Measurements from ENCODE around the gene EVC. TPM values are rescaled to one million over a fixed set of nuclear protein-coding genes. Genes with fewer than 3 reads are reported as not detected.

The EVC gene
- 10 to 100 TPM; 41.7 to 63.5 (median 48.9) TPM for total RNA-seq
- 10 to 100 TPM; 16.4 to 20.1 TPM for polyA plus RNA-seq
- long read RNA-seq, donor 1, partial matches to known transcripts, result 12 of 59 reads
- long read RNA-seq, donor 1, other reads (novel, unspliced or antisense), result 47 of 59 reads
- long read RNA-seq, donor 2, full-length matches to known transcripts, result 1 of 1 reads
- long read RNA-seq, donor 2, partial matches to known transcripts, result 0 of 1 reads
- long read RNA-seq, donor 2, other reads (novel, unspliced or antisense), result 0 of 1 reads
- long read RNA-seq, donor 3, full-length matches to known transcripts, result 1 of 64 reads
- long read RNA-seq, donor 3, partial matches to known transcripts, result 16 of 64 reads
- long read RNA-seq, donor 3, other reads (novel, unspliced or antisense), result 47 of 64 reads

DNA sequence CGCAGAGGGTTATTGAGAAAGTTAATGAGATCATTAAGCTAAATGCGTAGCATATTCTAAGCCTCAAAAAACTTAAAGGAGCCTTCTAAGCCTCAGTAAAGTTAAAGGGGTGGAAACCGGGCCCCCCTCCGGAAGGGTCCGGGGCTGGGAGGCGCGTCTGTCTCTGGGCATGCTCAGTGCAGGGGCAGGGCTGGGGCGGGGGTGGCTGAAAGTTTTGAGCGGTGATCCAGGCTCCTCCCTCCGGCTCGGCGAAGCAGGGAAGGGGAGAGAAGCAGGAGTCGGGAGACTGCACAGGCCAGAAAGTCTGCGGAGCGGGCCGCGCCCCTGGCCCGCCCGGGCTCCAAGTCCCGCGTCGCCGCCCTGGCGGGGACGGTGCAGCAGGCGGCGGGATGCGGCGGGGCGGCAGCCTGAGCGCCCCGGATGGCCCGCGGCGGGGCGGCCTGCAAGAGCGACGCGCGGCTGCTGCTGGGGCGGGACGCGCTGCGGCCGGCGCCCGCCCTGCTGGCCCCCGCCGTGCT, at the start of gene EVC:
Gene EVC (plus strand): TSS at position 241 of the 518 bp plus-strand sequence. CDS start 180 bp downstream, at position 421.
- Histone ChIP-seq H3K27me3 (no peaks in the 10 kb centered on the region), H3K9me3 (no peaks in the 10 kb centered on the region), H3K4me1 (ENCODE audit: insufficient read depth) (peaks cover 20% of the 10 kb centered on the region), H3K27ac (peak within 1 kb of the TSS; percentile 57 to 78), H3K4me3 (peak within 1 kb of the TSS; percentile 59), H3K36me3 (no peaks in the 10 kb centered on the region)
- 0 to 1% (median 0%) methylated on average over 44 to 49 of the region's 49 CpGs for WGBS, 3 donors
- TF ChIP-seq, protein P1, sequence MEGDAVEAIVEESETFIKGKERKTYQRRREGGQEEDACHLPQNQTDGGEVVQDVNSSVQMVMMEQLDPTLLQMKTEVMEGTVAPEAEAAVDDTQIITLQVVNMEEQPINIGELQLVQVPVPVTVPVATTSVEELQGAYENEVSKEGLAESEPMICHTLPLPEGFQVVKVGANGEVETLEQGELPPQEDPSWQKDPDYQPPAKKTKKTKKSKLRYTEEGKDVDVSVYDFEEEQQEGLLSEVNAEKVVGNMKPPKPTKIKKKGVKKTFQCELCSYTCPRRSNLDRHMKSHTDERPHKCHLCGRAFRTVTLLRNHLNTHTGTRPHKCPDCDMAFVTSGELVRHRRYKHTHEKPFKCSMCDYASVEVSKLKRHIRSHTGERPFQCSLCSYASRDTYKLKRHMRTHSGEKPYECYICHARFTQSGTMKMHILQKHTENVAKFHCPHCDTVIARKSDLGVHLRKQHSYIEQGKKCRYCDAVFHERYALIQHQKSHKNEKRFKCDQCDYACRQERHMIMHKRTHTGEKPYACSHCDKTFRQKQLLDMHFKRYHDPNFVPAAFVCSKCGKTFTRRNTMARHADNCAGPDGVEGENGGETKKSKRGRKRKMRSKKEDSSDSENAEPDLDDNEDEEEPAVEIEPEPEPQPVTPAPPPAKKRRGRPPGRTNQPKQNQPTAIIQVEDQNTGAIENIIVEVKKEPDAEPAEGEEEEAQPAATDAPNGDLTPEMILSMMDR (IDR thresholded peaks at IDR 0.05), result no peak
- TF ChIP-seq POLR2A (IDR thresholded peaks at IDR 0.05) (no peak), EP300 (IDR thresholded peaks at IDR 0.05) (no peak)
- peak; percentile 87 to 90 (median 88) for DNase-seq
- intact Hi-C loops (cut with DNase I), result no loop called here

DNA sequence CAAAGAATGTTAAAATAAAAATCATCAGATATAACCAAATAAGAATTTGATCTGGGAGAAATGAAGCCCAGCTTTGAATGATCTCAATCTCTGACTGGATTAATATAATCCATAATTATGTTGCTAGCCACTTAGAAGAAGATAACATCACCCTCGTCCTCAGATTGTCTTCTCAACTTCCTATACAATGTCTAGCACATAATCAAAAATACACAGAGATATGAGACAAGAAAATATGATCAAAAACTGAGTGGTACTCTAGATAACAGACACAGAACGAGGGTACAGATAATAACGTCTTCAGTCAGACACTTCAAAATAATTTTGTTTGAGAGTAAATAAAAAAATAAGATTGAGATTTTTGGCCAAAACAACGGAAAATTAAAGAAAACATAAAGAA, 49.8 kb upstream of the EVC start:
- intact Hi-C loops (cut with DNase I), result no loop called here
- Histone ChIP-seq H3K36me3 (no peaks in the 10 kb centered on the region), H3K4me3 (no peak overlapping the region), H3K27ac (no peak overlapping the region), H3K9me3 (no peaks in the 10 kb centered on the region), H3K4me1 (ENCODE audit: insufficient read depth) (no peaks in the 10 kb centered on the region), H3K27me3 (no peaks in the 10 kb centered on the region)
- DNase-seq, result no peak
- TF ChIP-seq POLR2A (IDR thresholded peaks at IDR 0.05), result no peak
- TF ChIP-seq, protein P1 (IDR thresholded peaks at IDR 0.05), result no peak
- TF ChIP-seq EP300 (IDR thresholded peaks at IDR 0.05), result no peak
- WGBS, 3 donors, result 93 to 94% (median 93%) methylated on average over 4 of the region's 4 CpGs

DNA sequence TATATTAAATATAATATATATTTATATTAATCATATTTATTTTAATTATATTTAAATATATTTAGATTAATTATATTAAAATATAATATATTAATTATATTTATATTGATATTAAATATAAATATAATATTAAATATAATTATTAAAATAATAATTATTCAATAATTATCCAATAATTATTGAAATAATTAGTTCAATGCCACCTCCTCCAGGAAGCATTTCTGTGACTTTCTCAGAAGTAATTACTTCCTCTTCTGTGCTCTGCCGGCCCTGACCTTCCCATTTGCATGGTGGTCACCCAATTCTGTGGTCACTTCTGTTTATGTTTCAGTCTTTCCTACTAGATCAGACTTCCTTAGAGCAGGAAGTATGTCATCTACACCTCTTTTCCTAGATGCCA, 48.4 kb upstream of the EVC start:
- Histone ChIP-seq H3K9me3 (no peaks in the 10 kb centered on the region), H3K4me3 (no peak overlapping the region), H3K4me1 (ENCODE audit: insufficient read depth) (no peaks in the 10 kb centered on the region), H3K27me3 (no peaks in the 10 kb centered on the region), H3K36me3 (no peaks in the 10 kb centered on the region), H3K27ac (no peak overlapping the region)
- 87 to 93% (median 88%) methylated on average over 1 of the region's 1 CpG for WGBS, 3 donors
- intact Hi-C loops (cut with DNase I), result no loop called here
- DNase-seq, result no peak
- TF ChIP-seq, protein P1 (IDR thresholded peaks at IDR 0.05), result no peak
- TF ChIP-seq EP300 (IDR thresholded peaks at IDR 0.05), result no peak
- TF ChIP-seq POLR2A (IDR thresholded peaks at IDR 0.05), result no peak

GRCh38 chr4:5664778-5665177, 46.2 kb upstream of the EVC start:
- Histone ChIP-seq H3K36me3 (no peaks in the 10 kb centered on the region), H3K4me1 (ENCODE audit: insufficient read depth) (no peaks in the 10 kb centered on the region), H3K4me3 (no peak overlapping the region), H3K27ac (no peak overlapping the region), H3K9me3 (no peaks in the 10 kb centered on the region), H3K27me3 (no peaks in the 10 kb centered on the region)
- intact Hi-C loops (cut with DNase I), result no loop called here
- no peak for TF ChIP-seq POLR2A (IDR thresholded peaks at IDR 0.05)
- TF ChIP-seq EP300 (IDR thresholded peaks at IDR 0.05), result no peak
- TF ChIP-seq, protein P1 (IDR thresholded peaks at IDR 0.05), result no peak
- DNase-seq, result no peak
- WGBS, 3 donors, result 93 to 94% (median 93%) methylated on average over 12 of the region's 12 CpGs
